K562 (cell line): ENCODE data around the gene RBM5. TPM values are rescaled to one million over a fixed set of nuclear protein-coding genes. Genes with fewer than 3 reads are reported as not detected.
A peak's percentile ranks its signal among the peaks of the same experiment; 100 is the strongest.

Source experiments
- FOS ChIP-seq: IDR thresholded peaks from 3 replicates; pipeline ENCODE4 v1.6.1; 2011; ENCODE audit not compliant: insufficient read length; ENCODE audit errors: extremely low read depth
- NRF1 ChIP-seq, 2 experiments: fragments of 450-650 bp; IDR thresholded peaks in 1 of 2; conservative IDR thresholded peaks in 1 of 2; 2 replicates each; pipeline ENCODE4 v1.6.1; 2014; ENCODE audit warnings: mild to moderate bottlenecking in 2 of 2
- REST ChIP-seq, 2 experiments: fragments of 450-650 bp; formaldehyde crosslinking in 1 of 2; IDR thresholded peaks; 2 replicates each; pipeline versions ENCODE4 v1.4.0 to v1.6.1; 2014 to 2020; ENCODE audit warnings: mild to moderate bottlenecking in 2 of 2, borderline replicate concordance in 1 of 2, low read depth in 1 of 2
- SIRT6 ChIP-seq: IDR thresholded peaks from one replicate; pipeline ENCODE4 v1.6.1; 2012; ENCODE audit warnings: low read depth, mild to moderate bottlenecking, control low read depth, inconsistent platforms, low read length, moderate library complexity
- polyA plus RNA-seq, 8 experiments: library from polyadenylated mRNA; depleted of rRNA in 4 of 8; stranded (reverse) in 5 of 8; unstranded in 3 of 8; fragments of >200 nt; fragmentation: Nextera tagmentation in 2 of 8; fragmentation: Illumina TruSeq in 1 of 8; extraction: Ambion mirVana in 2 of 8; extraction: Trizol in 1 of 8; gene quantifications; 2 replicates each; pipeline versions ENCODE4 v1.2.1 to v1.2.3, GENCODE V29; 2011 to 2014; ENCODE audit warnings: inconsistent platforms in 1 of 8, missing spikeins in 1 of 8
- total RNA-seq, 7 experiments: library from RNA; depleted of rRNA in 6 of 7; stranded (reverse); fragments of >200 nt in 6 of 7; fragmentation: Illumina TruSeq in 2 of 7; extraction: Trizol in 2 of 7; gene quantifications; 2 replicates each; pipeline versions ENCODE4 v1.2.1 to v1.2.3, GENCODE V29; 2011 to 2021; ENCODE audit warnings: low replicate concordance in 1 of 7
- TF ChIP-seq, protein P1 (sequence below): fragments of 250-450 bp; sonication (Bioruptor Pico); IDR thresholded peaks from 2 replicates; pipeline ENCODE4 v1.5.0; 2021

The RBM5 gene
- total and polyA plus RNA-seq, 9 of the 15 experiments (the other 6 are each of a cell fraction or from before 2014, with no cell fraction given): 24.5 to 153 (median 81.6) TPM

DNA sequence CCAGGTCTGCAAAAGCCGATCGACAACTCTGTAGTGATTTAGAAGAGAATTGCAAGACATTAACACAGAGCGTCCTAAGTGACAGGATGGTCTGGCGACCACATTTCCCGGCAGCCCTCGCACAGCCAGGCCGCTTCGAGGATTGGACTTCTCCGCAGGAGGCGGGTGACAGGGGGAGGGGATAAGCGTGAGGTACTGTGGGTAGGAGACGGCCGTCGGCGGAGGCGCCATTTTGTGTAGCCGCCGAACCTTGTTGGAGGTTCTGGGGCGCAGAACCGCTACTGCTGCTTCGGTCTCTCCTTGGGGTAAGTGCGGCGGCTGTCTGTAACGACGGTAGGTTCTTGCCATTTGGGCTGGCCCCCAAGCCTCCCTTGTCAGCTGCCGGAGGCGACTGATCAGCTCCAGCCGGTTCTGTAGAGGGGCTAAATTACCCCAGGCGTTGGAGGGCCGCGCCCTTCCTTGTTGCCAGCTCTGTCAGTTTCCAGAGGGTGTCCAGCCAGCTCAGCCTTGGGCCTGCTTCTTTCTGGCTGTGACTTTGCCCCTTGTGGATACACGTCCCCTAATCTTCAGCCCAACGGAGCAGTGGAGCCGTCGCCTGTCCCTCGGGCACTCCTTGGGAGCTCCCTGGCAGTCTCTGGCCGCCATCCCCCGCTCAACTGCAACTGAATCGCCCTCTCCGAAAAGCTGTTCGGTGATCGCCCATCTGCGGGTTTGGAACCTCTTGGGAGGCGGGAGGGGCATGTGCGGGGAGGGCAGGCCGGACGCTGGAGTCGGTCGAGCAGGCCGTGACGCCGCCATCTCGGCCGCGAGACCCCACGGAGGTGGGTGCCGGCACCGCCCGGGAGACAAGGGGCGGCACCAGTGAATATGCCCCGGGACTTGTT is at the start of gene RBM5 (continued):
- no peak for TF ChIP-seq REST (IDR thresholded peaks at IDR 0.05; ENCODE audit: borderline replicate concordance)
- TF ChIP-seq REST (CRISPR knock-in tag; IDR thresholded peaks at IDR 0.05; ENCODE audit: low read depth): no peak
- TF ChIP-seq, protein P1, sequence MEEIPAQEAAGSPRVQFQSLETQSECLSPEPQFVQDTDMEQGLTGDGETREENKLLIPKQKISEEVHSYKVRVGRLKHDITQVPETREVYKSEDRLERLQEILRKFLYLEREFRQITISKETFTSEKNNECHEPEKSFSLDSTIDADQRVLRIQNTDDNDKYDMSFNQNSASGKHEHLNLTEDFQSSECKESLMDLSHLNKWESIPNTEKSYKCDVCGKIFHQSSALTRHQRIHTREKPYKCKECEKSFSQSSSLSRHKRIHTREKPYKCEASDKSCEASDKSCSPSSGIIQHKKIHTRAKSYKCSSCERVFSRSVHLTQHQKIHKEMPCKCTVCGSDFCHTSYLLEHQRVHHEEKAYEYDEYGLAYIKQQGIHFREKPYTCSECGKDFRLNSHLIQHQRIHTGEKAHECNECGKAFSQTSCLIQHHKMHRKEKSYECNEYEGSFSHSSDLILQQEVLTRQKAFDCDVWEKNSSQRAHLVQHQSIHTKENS (CRISPR knock-in tag): no peak
- no peak for TF ChIP-seq SIRT6
- peak; percentile 30 to 38; a peak in 2 of 4 replicates for TF ChIP-seq NRF1 (conservative IDR thresholded peaks at IDR 0.05 in 1 of 2, IDR thresholded peaks at IDR 0.05 in 1 of 2)
- no peak for TF ChIP-seq FOS
